CD4-positive, alpha-beta T cell treated with Interleukin-15 for 4 hours (primary cell): ENCODE results near the gene APOBEC2.

Source experiments
- DNase-seq: peaks from one replicate; pipeline ENCODE4 v3.0.0-alpha.2; 2020; ENCODE audit warnings: low spot score

Gene APOBEC2

GRCh38 chr6:41090841-41091761 lies 38.1 kb downstream of the APOBEC2 start:
- DNase-seq: no peak

DNA sequence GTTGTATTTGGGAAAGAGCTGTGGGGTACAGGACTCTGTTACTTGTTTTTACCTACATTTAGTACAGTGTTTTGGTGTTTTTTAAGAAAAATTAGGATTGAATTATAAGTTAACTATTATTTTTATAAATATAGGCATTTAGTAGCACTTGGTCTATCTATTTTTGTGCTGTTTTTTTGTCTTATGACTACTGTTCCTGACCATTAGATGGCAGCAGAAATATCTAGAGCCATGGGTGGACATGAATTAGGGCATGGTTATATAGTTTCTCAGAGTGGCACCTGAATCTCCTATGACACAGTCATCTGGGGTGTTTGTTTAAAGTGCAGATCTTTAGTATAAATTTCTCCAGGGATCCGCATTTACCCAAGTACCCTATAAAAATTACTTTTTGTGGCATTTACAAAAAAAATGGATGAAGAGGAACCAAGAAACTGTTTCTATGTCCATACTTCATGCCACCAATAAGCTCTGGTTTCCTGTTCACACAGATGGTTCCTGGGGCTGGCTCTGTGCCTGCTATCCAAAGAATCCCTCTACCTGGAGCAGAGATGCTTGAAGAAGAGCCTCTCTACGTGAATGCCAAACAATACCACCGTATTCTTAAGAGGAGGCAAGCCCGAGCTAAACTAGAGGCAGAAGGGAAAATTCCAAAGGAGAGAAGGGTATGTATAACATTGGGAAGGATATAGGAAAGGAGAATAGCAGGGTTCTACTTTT lies 39.6 kb downstream of the APOBEC2 start:
- DNase-seq: no peak

GRCh38 chr6:41093729-41094128 lies 40.7 kb downstream of the APOBEC2 start:
- DNase-seq: no peak

DNA sequence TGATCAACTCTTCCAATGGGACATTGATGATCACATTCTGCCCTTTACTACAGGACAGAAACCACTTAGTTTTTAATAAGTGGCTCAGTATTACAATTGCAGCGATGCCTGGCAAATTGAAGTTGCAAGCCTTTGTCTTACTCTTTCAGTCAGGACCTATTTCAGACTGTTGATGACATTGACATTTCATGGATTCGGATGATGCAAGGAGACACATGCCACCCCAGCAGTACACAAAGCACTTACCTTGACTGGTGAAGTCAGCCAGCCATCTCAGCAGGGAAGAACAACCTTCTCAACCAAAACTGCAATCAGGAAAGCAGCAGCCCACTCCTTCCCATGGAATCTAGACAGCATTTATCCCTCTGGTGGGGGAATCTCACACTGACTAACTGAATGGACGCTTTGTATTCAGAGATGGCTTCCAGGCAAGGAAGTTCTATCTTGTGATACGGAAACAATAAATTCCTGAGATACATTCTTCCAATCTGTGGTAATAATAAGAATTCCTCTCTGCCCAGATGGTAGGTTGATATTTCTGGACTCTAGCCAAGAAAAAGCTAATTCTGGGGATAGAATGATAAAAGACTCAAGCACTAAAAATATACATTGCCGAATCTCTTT lies 44.6 kb downstream of the APOBEC2 start:
- DNase-seq: no peak

GRCh38 chr6:41098366-41098765 lies 45.4 kb downstream of the APOBEC2 start:
- no peak for DNase-seq

DNA sequence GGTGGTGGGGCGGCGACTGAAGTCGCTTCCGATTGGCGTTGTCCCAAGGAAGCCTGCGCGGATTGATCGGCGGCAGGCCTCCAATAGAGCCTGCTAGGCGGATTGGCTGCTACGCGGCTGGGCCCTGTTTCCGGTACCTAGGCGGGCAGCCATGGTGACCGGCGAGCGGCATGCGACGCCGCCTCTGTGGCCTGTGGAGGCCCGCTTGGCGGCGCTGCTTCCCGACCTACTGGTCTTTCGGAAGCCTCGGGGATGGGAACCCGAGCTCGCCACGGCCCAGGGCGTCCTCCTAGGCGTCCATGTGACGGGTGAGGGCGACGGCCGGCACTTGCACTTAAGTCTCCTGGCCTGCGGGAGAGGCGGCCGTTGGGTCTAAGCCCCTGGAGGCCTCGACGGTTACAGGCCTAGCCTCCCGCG lies 47.9 kb downstream of the APOBEC2 start:
- no peak for DNase-seq

DNA sequence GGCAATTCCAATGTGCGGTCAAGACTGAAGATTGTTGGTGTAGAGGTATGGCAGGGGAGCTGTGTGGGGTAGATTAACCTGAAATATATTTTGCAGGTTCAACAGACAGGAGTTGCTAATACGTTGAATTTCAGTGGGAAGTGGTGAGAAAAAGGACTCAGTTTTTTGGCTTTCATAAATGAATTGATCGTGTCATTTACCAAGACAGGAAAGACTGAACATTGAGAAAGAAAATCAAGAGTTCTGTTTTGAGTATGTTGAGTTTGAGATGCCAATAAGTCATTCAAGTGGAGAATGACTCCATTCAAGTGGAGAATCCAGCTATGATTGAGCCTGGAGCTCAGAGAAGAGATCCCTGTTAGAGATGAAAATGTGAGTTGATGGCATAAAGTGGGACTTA lies 50.8 kb downstream of the APOBEC2 start:
- no peak for DNase-seq

GRCh38 chr6:41111017-41111416 lies 58.0 kb downstream of the APOBEC2 start:
- no peak for DNase-seq
